OCI-LY1 (cell line): Measurements from ENCODE around the gene DOK6.
"Not testable (repeated sequence)": the region's sequence is repeated elsewhere in the genome, so short reads cannot be mapped to it uniquely, and the experiment has no call there.

Experiments used
- H2AFZ ChIP-seq: fragments of 200-600 bp; sonication (generic), shearing (Covaris generic); 2 replicates; pipeline ENCODE4 v1.6.0; 2014; ENCODE audit warnings: antibody characterized with exemption, mild to moderate bottlenecking, low read length
- H3F3A ChIP-seq: fragments of 200-600 bp; sonication (generic), shearing (Covaris generic); 2 replicates; pipeline ENCODE4 v1.6.0; 2014; ENCODE audit warnings: mild to moderate bottlenecking, antibody characterized with exemption, low read length, moderate library complexity; ENCODE audit not compliant: insufficient read depth
- H3K27ac ChIP-seq: fragments of 200-600 bp; sonication (generic); 2 replicates; pipeline ENCODE4 v1.5.1; 2014; ENCODE audit warnings: low read length, mixed run types, mild to moderate bottlenecking, low read depth; ENCODE audit not compliant: poor library complexity, severe bottlenecking
- H3K27me3 ChIP-seq: fragments of 200-600 bp; sonication (generic); 2 replicates; pipeline ENCODE4 v1.6.0; 2014; ENCODE audit warnings: antibody characterized with exemption, mild to moderate bottlenecking, low read length, moderate library complexity; ENCODE audit not compliant: insufficient read depth
- H3K36me3 ChIP-seq: fragments of 200-600 bp; sonication (generic); 2 replicates; pipeline ENCODE4 v1.6.1; 2014; ENCODE audit warnings: mild to moderate bottlenecking, antibody characterized with exemption, low read length, moderate library complexity, mixed read lengths; ENCODE audit not compliant: insufficient read depth
- H3K4me1 ChIP-seq: fragments of 200-600 bp; sonication (generic); 2 replicates; pipeline ENCODE4 v1.5.1; 2014; ENCODE audit warnings: mild to moderate bottlenecking, low read length, moderate library complexity; ENCODE audit not compliant: insufficient read depth, severe bottlenecking
- H3K4me2 ChIP-seq: fragments of 200-600 bp; sonication (generic), shearing (Covaris generic); 2 replicates; pipeline ENCODE4 v1.6.1; 2014; ENCODE audit warnings: low read length
- H3K4me3 ChIP-seq: fragments of 200-600 bp; sonication (generic); 2 replicates; pipeline ENCODE4 v1.5.1; 2014; ENCODE audit warnings: low read length, low read depth, mild to moderate bottlenecking, mixed read lengths; ENCODE audit not compliant: poor library complexity, severe bottlenecking
- H3K79me2 ChIP-seq: fragments of 200-600 bp; shearing (Covaris generic); 2 replicates; pipeline ENCODE4 v1.6.1; 2016; ENCODE audit warnings: mixed run types, low read length, mixed read lengths; ENCODE audit not compliant: insufficient read depth
- H3K9ac ChIP-seq: fragments of 200-600 bp; sonication (generic), shearing (Covaris generic); 2 replicates; pipeline ENCODE4 v1.6.1; 2014; ENCODE audit warnings: mild to moderate bottlenecking, low read length, mixed read lengths
- H3K9me2 ChIP-seq: fragments of 200-600 bp; sonication (generic), shearing (Covaris generic); 2 replicates; pipeline ENCODE4 v1.6.1; 2014; ENCODE audit warnings: low read depth, mild to moderate bottlenecking, low read length, mixed read lengths
- H3K9me3 ChIP-seq: fragments of 200-600 bp; shearing (Covaris generic); 2 replicates; pipeline ENCODE4 v1.6.1; 2014; ENCODE audit warnings: low read length, mixed read lengths
- H4K20me1 ChIP-seq: fragments of 200-600 bp; sonication (generic), shearing (Covaris generic); 2 replicates; pipeline ENCODE4 v1.6.0; 2016; ENCODE audit warnings: mild to moderate bottlenecking, low read length; ENCODE audit not compliant: insufficient read depth
- EZH2 ChIP-seq: fragments of 200-600 bp; sonication (generic), shearing (Covaris generic); IDR thresholded peaks from 2 replicates; pipeline ENCODE4 v1.8.0; 2017; ENCODE audit warnings: borderline replicate concordance, mixed run types, mild to moderate bottlenecking, antibody characterized with exemption, low read length, moderate library complexity, mixed read lengths
- TF ChIP-seq, protein P1 (sequence below): fragments of 200-600 bp; sonication (generic), shearing (Covaris generic); IDR thresholded peaks from 2 replicates; pipeline ENCODE4 v1.5.1; 2017; ENCODE audit warnings: mild to moderate bottlenecking, antibody characterized with exemption, low read length, moderate library complexity, mixed read lengths

The DOK6 gene

DNA sequence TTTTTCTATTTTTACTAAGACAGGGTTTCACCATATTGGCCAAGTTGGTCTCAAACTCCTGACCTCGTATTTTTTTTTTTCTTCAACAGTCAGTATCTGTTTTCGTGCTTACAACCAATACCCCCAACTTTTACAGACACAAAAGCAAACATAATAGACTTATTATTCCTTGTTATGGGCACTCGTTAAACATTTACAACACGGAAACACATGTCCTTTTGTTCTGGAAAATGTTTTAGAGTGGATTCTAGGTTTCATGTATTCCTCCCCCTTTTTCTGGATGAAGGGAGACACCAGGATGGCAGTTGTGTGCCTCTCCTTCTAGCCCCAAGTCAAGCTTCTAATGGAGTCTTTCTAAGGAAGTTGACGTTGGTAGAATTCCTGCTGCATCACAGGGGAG, 458.2 kb downstream of the DOK6 start:
- no peaks in the 10 kb centered on the region for H3K36me3 ChIP-seq
- no peak for TF ChIP-seq EZH2
- TF ChIP-seq, protein P1, sequence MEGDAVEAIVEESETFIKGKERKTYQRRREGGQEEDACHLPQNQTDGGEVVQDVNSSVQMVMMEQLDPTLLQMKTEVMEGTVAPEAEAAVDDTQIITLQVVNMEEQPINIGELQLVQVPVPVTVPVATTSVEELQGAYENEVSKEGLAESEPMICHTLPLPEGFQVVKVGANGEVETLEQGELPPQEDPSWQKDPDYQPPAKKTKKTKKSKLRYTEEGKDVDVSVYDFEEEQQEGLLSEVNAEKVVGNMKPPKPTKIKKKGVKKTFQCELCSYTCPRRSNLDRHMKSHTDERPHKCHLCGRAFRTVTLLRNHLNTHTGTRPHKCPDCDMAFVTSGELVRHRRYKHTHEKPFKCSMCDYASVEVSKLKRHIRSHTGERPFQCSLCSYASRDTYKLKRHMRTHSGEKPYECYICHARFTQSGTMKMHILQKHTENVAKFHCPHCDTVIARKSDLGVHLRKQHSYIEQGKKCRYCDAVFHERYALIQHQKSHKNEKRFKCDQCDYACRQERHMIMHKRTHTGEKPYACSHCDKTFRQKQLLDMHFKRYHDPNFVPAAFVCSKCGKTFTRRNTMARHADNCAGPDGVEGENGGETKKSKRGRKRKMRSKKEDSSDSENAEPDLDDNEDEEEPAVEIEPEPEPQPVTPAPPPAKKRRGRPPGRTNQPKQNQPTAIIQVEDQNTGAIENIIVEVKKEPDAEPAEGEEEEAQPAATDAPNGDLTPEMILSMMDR = no peak
- H2AFZ ChIP-seq = no peak overlapping the region
- H3K4me3 ChIP-seq = no peak overlapping the region
- H3K4me2 ChIP-seq = no peak overlapping the region
- H3K9me3 ChIP-seq = no peaks in the 10 kb centered on the region
- no peaks in the 10 kb centered on the region for H3K9me2 ChIP-seq
- H3K4me1 ChIP-seq = no peaks in the 10 kb centered on the region
- no peak overlapping the region for H3K27ac ChIP-seq
- H3F3A ChIP-seq = no peaks in the 10 kb centered on the region
- no peaks in the 10 kb centered on the region for H4K20me1 ChIP-seq
- H3K9ac ChIP-seq = no peak overlapping the region
- H3K27me3 ChIP-seq = no peaks in the 10 kb centered on the region
- no peaks in the 10 kb centered on the region for H3K79me2 ChIP-seq

DNA sequence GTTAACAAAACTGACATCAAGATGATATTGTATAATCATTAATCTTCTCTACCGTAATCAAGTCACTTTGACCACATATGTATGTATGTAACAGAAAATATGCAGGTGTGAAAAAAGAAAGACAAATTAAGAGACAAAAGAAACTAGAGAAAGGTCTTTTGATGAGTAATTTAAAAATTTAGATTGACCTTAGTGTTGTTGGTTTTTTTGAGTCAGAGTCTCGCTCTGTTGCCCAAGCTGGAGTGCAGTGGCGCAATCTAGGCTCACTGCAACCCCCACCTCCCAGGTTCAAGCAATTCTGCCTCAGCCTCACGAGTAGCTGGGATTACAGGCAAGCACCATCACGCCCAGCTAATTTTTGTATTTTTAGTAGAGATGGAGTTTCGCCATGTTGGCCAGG, 464.1 kb downstream of the DOK6 start:
- H3K27me3 ChIP-seq, H4K20me1 ChIP-seq, H3K4me1 ChIP-seq, H3K9ac ChIP-seq, H3K36me3 ChIP-seq, H3F3A ChIP-seq, H3K9me2 ChIP-seq, H3K9me3 ChIP-seq, H2AFZ ChIP-seq, H3K4me2 ChIP-seq, H3K79me2 ChIP-seq, H3K4me3 ChIP-seq, H3K27ac ChIP-seq: not testable (repeated sequence)

DNA sequence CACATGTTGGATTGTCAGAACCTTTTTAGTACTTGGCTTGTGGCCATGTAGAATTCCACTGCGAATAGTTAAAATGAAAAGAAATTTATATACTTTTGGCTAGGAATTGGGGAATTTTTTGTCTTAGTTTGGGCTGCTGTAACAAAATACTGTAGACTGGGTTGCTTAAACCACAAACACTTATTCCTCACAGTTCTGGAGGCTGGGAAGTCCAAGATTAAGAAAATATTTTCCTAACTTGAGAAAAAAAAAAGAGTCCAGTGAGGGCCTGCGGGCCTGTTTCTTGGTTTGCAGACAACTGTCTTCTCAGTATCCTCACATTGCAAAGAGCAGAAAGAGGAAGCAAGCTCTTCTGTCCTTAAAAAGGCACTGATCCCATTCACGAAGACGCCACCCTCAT, 465.1 kb downstream of the DOK6 start:
- H3K27ac ChIP-seq = no peak overlapping the region

DNA sequence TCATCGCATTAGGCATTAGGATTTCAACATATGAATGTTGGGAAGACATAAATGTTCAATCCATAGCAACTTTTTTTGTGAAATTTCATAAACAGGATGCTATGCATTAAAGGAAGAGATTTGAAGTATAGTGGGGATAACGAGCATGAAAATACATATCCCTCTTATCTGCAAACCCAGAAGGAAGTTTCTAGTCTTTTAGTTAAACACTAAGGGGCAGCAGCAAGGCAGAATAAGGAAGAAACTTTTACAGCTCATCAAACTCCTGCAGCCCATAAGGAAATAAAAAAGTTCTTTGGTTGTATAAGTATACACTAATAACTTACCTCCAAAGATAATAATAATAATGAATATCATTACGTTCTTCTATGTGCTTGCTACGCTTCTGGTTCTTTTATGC, 465.5 kb downstream of the DOK6 start:
- H3K36me3 ChIP-seq = no peaks in the 10 kb centered on the region
- TF ChIP-seq EZH2 = no peak
- TF ChIP-seq, protein P1 = no peak
- no peaks in the 10 kb centered on the region for H3K4me1 ChIP-seq
- H3K4me2 ChIP-seq = no peak overlapping the region
- no peaks in the 10 kb centered on the region for H3K9me2 ChIP-seq
- H3K27me3 ChIP-seq = no peaks in the 10 kb centered on the region
- no peak overlapping the region for H2AFZ ChIP-seq
- H3F3A ChIP-seq = no peaks in the 10 kb centered on the region
- H3K79me2 ChIP-seq = no peaks in the 10 kb centered on the region
- H3K27ac ChIP-seq = no peak overlapping the region
- H3K9me3 ChIP-seq = no peaks in the 10 kb centered on the region
- no peaks in the 10 kb centered on the region for H4K20me1 ChIP-seq
- no peak overlapping the region for H3K4me3 ChIP-seq
- no peak overlapping the region for H3K9ac ChIP-seq

More for the DNA sequence above, 465.1 kb downstream of the DOK6 start:
- Histone ChIP-seq H3F3A (no peaks in the 10 kb centered on the region), H3K27me3 (no peaks in the 10 kb centered on the region), H4K20me1 (no peaks in the 10 kb centered on the region), H3K4me2 (no peak overlapping the region), H3K36me3 (no peaks in the 10 kb centered on the region), H3K9me3 (no peaks in the 10 kb centered on the region), H3K9me2 (no peaks in the 10 kb centered on the region), H2AFZ (no peak overlapping the region), H3K4me1 (no peaks in the 10 kb centered on the region), H3K9ac (no peak overlapping the region), H3K4me3 (no peak overlapping the region), H3K79me2 (no peaks in the 10 kb centered on the region)
- TF ChIP-seq, protein P1 = no peak
- no peak for TF ChIP-seq EZH2
